Gastroesophageal sphincter (tissue), 4 donors: Measurements from ENCODE around the gene CORO6. TPM values are rescaled to one million over a fixed set of nuclear protein-coding genes. Genes with fewer than 3 reads are reported as not detected.

ENCODE experiments used
- ATAC-seq: fragments of 150-250 bp; one replicate; pipeline ENCODE4 v1.9.1; 2016; ENCODE audit warnings: mild to moderate bottlenecking, moderate library complexity
- H3K27ac ChIP-seq, 4 donors: fragments of 200-600 bp; sonication (generic) in 3 of 4; 1 replicate in 3 of 4; 2 replicates in 1 of 4; pipeline ENCODE4 v1.5.1; 2016 to 2019
- H3K27me3 ChIP-seq: fragments of 200-600 bp; sonication (generic); one replicate; pipeline ENCODE4 v1.5.1; 2019
- H3K36me3 ChIP-seq, 2 donors: fragments of 200-600 bp; sonication (generic); one replicate each; pipeline ENCODE4 v1.5.1; 2019; ENCODE audit warnings: control low read depth in 1 of 2
- H3K4me1 ChIP-seq, 3 donors: fragments of 200-600 bp; sonication (generic); 1 replicate in 2 of 3; 2 replicates in 1 of 3; pipeline ENCODE4 v1.5.1; 2016 to 2019; ENCODE audit warnings: control low read depth in 2 of 3
- H3K4me3 ChIP-seq, 2 donors: fragments of 200-600 bp; sonication (generic); one replicate each; pipeline ENCODE4 v1.5.1; 2019; ENCODE audit warnings: mild to moderate bottlenecking in 1 of 2, moderate library complexity in 1 of 2
- H3K9me3 ChIP-seq, 3 donors: fragments of 200-600 bp; sonication (generic); one replicate each; pipeline ENCODE4 v1.5.1; 2017 to 2019; ENCODE audit warnings: control low read depth in 2 of 3
- CTCF ChIP-seq, 4 experiments: fragments of 200-600 bp in 2 of 4; fragments of 450-650 bp in 2 of 4; sonication (generic) in 1 of 4; IDR thresholded peaks; one replicate each; pipeline ENCODE4 v1.5.1; 2017 to 2019; ENCODE audit warnings: antibody characterized with exemption in 4 of 4, mild to moderate bottlenecking in 2 of 4, moderate library complexity in 2 of 4
- EP300 ChIP-seq: sonication (generic); formaldehyde crosslinking; IDR thresholded peaks from one replicate; pipeline ENCODE4 v1.6.1; 2017; ENCODE audit warnings: antibody characterized with exemption, mild to moderate bottlenecking
- POLR2A ChIP-seq, 2 donors: fragments of 450-650 bp; IDR thresholded peaks; one replicate each; pipeline ENCODE4 v1.6.1; 2017; ENCODE audit warnings: antibody characterized with exemption in 2 of 2, mild to moderate bottlenecking in 2 of 2, moderate library complexity in 1 of 2
- POLR2AphosphoS5 ChIP-seq: sonication (generic); formaldehyde crosslinking; IDR thresholded peaks from one replicate; pipeline ENCODE4 v1.6.1; 2017; ENCODE audit warnings: antibody characterized with exemption
- WGBS, 2 donors: methylation state at CpG; one replicate each; pipeline ENCODE4 v1.1.5; 2018; ENCODE audit warnings: low coverage in 1 of 2; 5-methylcytosine and 5-hydroxymethylcytosine counted together
- total RNA-seq, 4 donors: library from RNA; depleted of rRNA; stranded (reverse); fragments of >200 nt; gene quantifications; one replicate each; pipeline ENCODE4 v1.1.0, GENCODE V29; 2016

CORO6 gene
- total RNA-seq, 4 donors from 2014 or later, result 18.1 to 138 (median 39.4) TPM

- Histone ChIP-seq H3K27ac (peak overlapping the region in 1 of 4 donors; percentile 24), H3K9me3 (no peaks in the 10 kb centered on the region), H3K27me3 (no peaks in the 10 kb centered on the region), H3K36me3 (no peaks in the 10 kb centered on the region), H3K4me1 (peaks cover 0 to 48% (median 20%) of the 10 kb centered on the region in 3 donors), H3K4me3 (no peak overlapping the region)
- ATAC-seq, result no peak
- TF ChIP-seq EP300 (no peak), POLR2AphosphoS5 (no peak), POLR2A (IDR thresholded peaks at IDR 0.05) (no peak), CTCF (IDR thresholded peaks at IDR 0.05) (no peak)
- 83% methylated on average over 2 of the region's 13 CpGs; no CpG with 5 or more reads in 1 of the 2 donors for WGBS, 2 donors
Observed at GRCh38 chr17:29597361-29598172, 25.1 kb downstream of the CORO6 start.

DNA sequence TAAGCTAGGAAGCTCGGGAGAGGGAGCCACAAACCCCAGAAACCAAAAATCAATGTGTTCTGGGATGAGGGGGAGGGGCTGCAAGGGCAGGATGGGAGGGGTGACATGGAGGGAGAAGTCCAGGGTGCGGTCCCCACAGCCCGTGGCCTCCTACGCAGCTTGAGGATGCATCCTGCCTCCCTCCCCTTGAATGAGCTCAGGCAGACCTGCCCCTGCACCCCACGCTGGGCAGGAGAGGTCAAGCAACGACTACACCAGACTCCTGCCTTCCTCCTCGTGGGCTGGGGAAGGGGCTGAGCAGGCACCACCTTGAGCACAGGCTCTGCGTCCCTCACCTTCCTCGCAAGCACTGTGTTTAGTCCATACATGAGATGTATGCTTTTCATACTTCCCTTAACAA, 25.9 kb downstream of the CORO6 start:
- ATAC-seq, result no peak
- Histone ChIP-seq H3K27ac (peak overlapping the region in 1 of 4 donors; percentile 24), H3K36me3 (no peaks in the 10 kb centered on the region), H3K27me3 (no peaks in the 10 kb centered on the region), H3K9me3 (no peaks in the 10 kb centered on the region), H3K4me1 (peaks cover 0 to 55% (median 27%) of the 10 kb centered on the region in 3 donors), H3K4me3 (no peak overlapping the region)
- TF ChIP-seq CTCF (IDR thresholded peaks at IDR 0.05) (no peak), POLR2AphosphoS5 (no peak), POLR2A (IDR thresholded peaks at IDR 0.05) (no peak), EP300 (no peak)
- 40 to 42% methylated on average over 2 of the region's 9 CpGs for WGBS, 2 donors

DNA sequence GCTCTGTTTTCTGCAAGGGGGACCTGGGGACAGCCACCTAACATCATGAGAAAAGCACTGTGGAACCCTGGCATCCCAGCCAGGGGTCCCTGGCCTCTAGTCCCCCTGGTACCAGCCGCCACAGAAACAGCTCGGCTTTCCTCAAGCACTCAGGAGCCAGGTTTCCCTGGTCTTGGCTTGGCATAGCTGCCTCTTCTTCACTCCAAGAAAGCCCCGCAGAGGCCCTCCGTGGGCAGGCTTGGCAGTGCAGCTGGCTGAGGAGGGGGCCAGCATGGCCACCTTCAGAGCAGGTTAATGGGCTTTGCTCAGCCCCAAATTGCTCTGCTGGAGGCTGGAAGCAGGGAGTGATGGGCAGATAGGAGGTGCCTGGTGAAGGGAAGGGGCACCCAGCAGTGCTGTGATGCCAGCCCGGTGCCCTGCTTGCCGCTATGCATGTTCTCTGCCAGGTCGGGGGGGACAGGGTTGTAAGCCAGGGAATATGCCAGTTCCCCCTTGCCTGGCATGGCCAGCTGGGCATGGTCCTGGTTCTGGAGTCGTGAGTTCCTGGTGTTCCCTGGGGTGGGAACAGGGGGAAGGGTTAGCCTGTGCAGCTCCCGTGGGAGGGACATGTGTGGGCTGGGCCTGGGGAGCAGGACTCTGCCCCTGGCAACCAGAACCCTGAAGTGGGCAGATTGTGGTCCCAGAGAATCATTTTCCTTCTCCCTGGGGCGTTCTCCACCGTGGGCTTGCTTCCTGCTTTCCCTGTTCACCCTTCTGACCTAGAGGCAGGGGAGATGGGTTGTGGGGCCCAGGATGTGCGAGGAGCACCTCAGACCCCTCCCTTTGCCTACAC, 26.6 kb downstream of the CORO6 start:
- WGBS, 2 donors, result 80% methylated on average over 1 of the region's 12 CpGs; no CpG with 5 or more reads in 1 of the 2 donors
- Histone ChIP-seq H3K4me1 (peaks cover 0 to 62% (median 34%) of the 10 kb centered on the region in 3 donors), H3K9me3 (no peaks in the 10 kb centered on the region), H3K27ac (peak overlapping the region in 1 of 4 donors; percentile 24), H3K27me3 (no peaks in the 10 kb centered on the region), H3K4me3 (no peak overlapping the region), H3K36me3 (no peaks in the 10 kb centered on the region)
- ATAC-seq, result no peak
- no peak for TF ChIP-seq POLR2AphosphoS5

GRCh38 chr17:29595107-29595942, 27.4 kb downstream of the CORO6 start:
- peaks cover 0 to 70% (median 42%) of the 10 kb centered on the region in 3 donors for H3K4me1 ChIP-seq
- no peak overlapping the region for H3K27ac ChIP-seq
- H3K36me3 ChIP-seq, result no peaks in the 10 kb centered on the region
- ATAC-seq, result no peak
- no peaks in the 10 kb centered on the region for H3K27me3 ChIP-seq
- TF ChIP-seq EP300, result no peak
- TF ChIP-seq CTCF (IDR thresholded peaks at IDR 0.05), result no peak
- TF ChIP-seq POLR2A (IDR thresholded peaks at IDR 0.05), result no peak
- no peak for TF ChIP-seq POLR2AphosphoS5
- no CpG with 5 or more reads among the region's 7 CpGs for WGBS, 2 donors
- H3K9me3 ChIP-seq, result no peaks in the 10 kb centered on the region
- no peak overlapping the region for H3K4me3 ChIP-seq
